ENCODE data around the gene ZNF622.
"Not testable (repeated sequence)": the region's sequence is repeated elsewhere in the genome, so short reads cannot be mapped to it uniquely, and the experiment has no call there.

The ZNF622 gene

GRCh38 chr5:16477541-16477940 lies 11.9 kb upstream of the ZNF622 start:
- DNase-seq = no peak

GRCh38 chr5:16476417-16476816 lies 10.8 kb upstream of the ZNF622 start:
- not testable (repeated sequence) for DNase-seq

- DNase-seq = no peak
Observed at GRCh38 chr5:16471387-16471786, 5.8 kb upstream of the ZNF622 start.

GRCh38 chr5:16467363-16468219 lies 2.0 kb upstream of the ZNF622 start:
- no peak for DNase-seq

- DNase-seq = no peak
Observed at GRCh38 chr5:16464664-16465543, 696 bp downstream of the ZNF622 start.

GRCh38 chr5:16464231-16464630 lies 1.4 kb downstream of the ZNF622 start:
- no peak for DNase-seq

GRCh38 chr5:16461782-16462181 lies 3.8 kb downstream of the ZNF622 start:
- no peak for DNase-seq

GRCh38 chr5:16461026-16461425 lies 4.6 kb downstream of the ZNF622 start:
- no peak for DNase-seq

GRCh38 chr5:16459451-16459850 lies 6.1 kb downstream of the ZNF622 start:
- DNase-seq = no peak

- DNase-seq = no peak
Observed at GRCh38 chr5:16457853-16458252, 7.7 kb downstream of the ZNF622 start.

GRCh38 chr5:16457451-16457850 lies 8.1 kb downstream of the ZNF622 start:
- DNase-seq = no peak

- DNase-seq = peak; percentile 21
Observed at GRCh38 chr5:16456103-16456832, 9.3 kb downstream of the ZNF622 start.

- DNase-seq = no peak
Observed at GRCh38 chr5:16455668-16456067, 9.9 kb downstream of the ZNF622 start.

- DNase-seq = no peak
Observed at GRCh38 chr5:16454686-16455085, 10.9 kb downstream of the ZNF622 start.

GRCh38 chr5:16453609-16454008 lies 12.0 kb downstream of the ZNF622 start:
- DNase-seq = no peak

GRCh38 chr5:16450163-16450562 lies 15.4 kb downstream of the ZNF622 start:
- DNase-seq = no peak

- DNase-seq = no peak
Observed at GRCh38 chr5:16446993-16447392, 18.6 kb downstream of the ZNF622 start.

GRCh38 chr5:16437977-16438376 lies 27.6 kb downstream of the ZNF622 start:
- DNase-seq = no peak

- DNase-seq = not testable (repeated sequence)
Observed at GRCh38 chr5:16436065-16436682, 29.4 kb downstream of the ZNF622 start.

- DNase-seq = no peak
Observed at GRCh38 chr5:16431490-16431889, 34.1 kb downstream of the ZNF622 start.

- no peak for DNase-seq
Observed at GRCh38 chr5:16430349-16431089, 35.1 kb downstream of the ZNF622 start.

- no peak for DNase-seq
Observed at GRCh38 chr5:16428359-16428758, 37.2 kb downstream of the ZNF622 start.
